ENCODE measurements around the gene RPL5. TPM values are rescaled to one million over a fixed set of nuclear protein-coding genes. Genes with fewer than 3 reads are reported as not detected.

The RPL5 gene
- total and polyA plus RNA-seq, 9 of the 15 experiments (the other 6 are each of a cell fraction or from before 2014, with no cell fraction given): 1,467 to 4,252 (median 2,454) TPM

GRCh38 chr1:92842082-92843045 is 10.5 kb downstream of the RPL5 start (continued):
- TF ChIP-seq MGA (IDR thresholded peaks at IDR 0.05) (no peak), POLR2AphosphoS2 (IDR thresholded peaks at IDR 0.05; ENCODE audit: low read length) (0 out of 2 replicates have a peak, but pooled peaks have one; percentile 15), POLR2A (conservative IDR thresholded peaks at IDR 0.05) (peak; percentile 69), SUPT5H (IDR thresholded peaks at IDR 0.05) (peak; percentile 69), POLR2B (IDR thresholded peaks at IDR 0.05; ENCODE audit: low read depth, partially characterized antibody) (peak; percentile 55), MAZ (CRISPR knock-in tag; conservative IDR thresholded peaks at IDR 0.05 in 1 of 2, IDR thresholded peaks at IDR 0.05 in 1 of 2) (no peak), SIRT6 (IDR thresholded peaks at IDR 0.05; ENCODE audit: low read depth, low read length) (no peak), ADNP (tag; IDR thresholded peaks at IDR 0.05) (no peak), POLR2AphosphoS5 (IDR thresholded peaks at IDR 0.05; ENCODE audit: control insufficient read depth, insufficient read depth, low read depth, low read length) (peak; percentile 40; the same call in 1 of the 2 replicates), NONO (IDR thresholded peaks at IDR 0.05; ENCODE audit: low read depth in 2 of 2, low read length in 1 of 2) (no peak)
- TF ChIP-seq, protein P1, sequence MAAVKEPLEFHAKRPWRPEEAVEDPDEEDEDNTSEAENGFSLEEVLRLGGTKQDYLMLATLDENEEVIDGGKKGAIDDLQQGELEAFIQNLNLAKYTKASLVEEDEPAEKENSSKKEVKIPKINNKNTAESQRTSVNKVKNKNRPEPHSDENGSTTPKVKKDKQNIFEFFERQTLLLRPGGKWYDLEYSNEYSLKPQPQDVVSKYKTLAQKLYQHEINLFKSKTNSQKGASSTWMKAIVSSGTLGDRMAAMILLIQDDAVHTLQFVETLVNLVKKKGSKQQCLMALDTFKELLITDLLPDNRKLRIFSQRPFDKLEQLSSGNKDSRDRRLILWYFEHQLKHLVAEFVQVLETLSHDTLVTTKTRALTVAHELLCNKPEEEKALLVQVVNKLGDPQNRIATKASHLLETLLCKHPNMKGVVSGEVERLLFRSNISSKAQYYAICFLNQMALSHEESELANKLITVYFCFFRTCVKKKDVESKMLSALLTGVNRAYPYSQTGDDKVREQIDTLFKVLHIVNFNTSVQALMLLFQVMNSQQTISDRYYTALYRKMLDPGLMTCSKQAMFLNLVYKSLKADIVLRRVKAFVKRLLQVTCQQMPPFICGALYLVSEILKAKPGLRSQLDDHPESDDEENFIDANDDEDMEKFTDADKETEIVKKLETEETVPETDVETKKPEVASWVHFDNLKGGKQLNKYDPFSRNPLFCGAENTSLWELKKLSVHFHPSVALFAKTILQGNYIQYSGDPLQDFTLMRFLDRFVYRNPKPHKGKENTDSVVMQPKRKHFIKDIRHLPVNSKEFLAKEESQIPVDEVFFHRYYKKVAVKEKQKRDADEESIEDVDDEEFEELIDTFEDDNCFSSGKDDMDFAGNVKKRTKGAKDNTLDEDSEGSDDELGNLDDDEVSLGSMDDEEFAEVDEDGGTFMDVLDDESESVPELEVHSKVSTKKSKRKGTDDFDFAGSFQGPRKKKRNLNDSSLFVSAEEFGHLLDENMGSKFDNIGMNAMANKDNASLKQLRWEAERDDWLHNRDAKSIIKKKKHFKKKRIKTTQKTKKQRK (IDR thresholded peaks at IDR 0.05; ENCODE audit: borderline replicate concordance, low read depth, low read length): no peak

Data from K562 (cell line).